Measurements from ENCODE around the gene SHB.

Gene SHB

GRCh38 chr9:37917313-37917731 lies 151.7 kb downstream of the SHB start:
- Histone ChIP-seq H3K79me2 (ENCODE audit: low read length) (no peaks in the 10 kb centered on the region), H3F3A (ENCODE audit: insufficient read depth, low read length) (no peaks in the 10 kb centered on the region), H3K9me3 (replicated peaks; ENCODE audit: insufficient read depth, low read length) (no peaks in the 10 kb centered on the region), H3K4me3 (ENCODE audit: low read length) (no peak overlapping the region), H3K9me2 (replicated peaks; ENCODE audit: insufficient read depth, low read length) (no peaks in the 10 kb centered on the region), H3K27me3 (replicated peaks; ENCODE audit: insufficient read depth, low read length) (no peaks in the 10 kb centered on the region), H3K4me2 (ENCODE audit: low read depth, low read length) (no peak overlapping the region), H2AFZ (ENCODE audit: low read length) (no peak overlapping the region), H3K9ac (ENCODE audit: low read length) (no peak overlapping the region), H3K4me1 (ENCODE audit: low read length) (peaks cover 5% of the 10 kb centered on the region; the same call in 1 of the 2 replicates), H4K20me1 (ENCODE audit: insufficient read depth, low read length) (no peaks in the 10 kb centered on the region), H3K27ac (ENCODE audit: low read length) (no peak overlapping the region), H3K36me3 (replicated peaks; ENCODE audit: insufficient read depth, low read length) (no peaks in the 10 kb centered on the region)
- TF ChIP-seq EZH2 (optimal IDR thresholded peaks at IDR 0.05; ENCODE audit: low read depth, low read length), result no peak
- TF ChIP-seq, protein P1, sequence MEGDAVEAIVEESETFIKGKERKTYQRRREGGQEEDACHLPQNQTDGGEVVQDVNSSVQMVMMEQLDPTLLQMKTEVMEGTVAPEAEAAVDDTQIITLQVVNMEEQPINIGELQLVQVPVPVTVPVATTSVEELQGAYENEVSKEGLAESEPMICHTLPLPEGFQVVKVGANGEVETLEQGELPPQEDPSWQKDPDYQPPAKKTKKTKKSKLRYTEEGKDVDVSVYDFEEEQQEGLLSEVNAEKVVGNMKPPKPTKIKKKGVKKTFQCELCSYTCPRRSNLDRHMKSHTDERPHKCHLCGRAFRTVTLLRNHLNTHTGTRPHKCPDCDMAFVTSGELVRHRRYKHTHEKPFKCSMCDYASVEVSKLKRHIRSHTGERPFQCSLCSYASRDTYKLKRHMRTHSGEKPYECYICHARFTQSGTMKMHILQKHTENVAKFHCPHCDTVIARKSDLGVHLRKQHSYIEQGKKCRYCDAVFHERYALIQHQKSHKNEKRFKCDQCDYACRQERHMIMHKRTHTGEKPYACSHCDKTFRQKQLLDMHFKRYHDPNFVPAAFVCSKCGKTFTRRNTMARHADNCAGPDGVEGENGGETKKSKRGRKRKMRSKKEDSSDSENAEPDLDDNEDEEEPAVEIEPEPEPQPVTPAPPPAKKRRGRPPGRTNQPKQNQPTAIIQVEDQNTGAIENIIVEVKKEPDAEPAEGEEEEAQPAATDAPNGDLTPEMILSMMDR (IDR thresholded peaks at IDR 0.05; ENCODE audit: low read length), result no peak
- TF ChIP-seq EZH2phosphoT487 (IDR thresholded peaks at IDR 0.05; ENCODE audit: low read length), result no peak
- DNase-seq, result no peak

DNA sequence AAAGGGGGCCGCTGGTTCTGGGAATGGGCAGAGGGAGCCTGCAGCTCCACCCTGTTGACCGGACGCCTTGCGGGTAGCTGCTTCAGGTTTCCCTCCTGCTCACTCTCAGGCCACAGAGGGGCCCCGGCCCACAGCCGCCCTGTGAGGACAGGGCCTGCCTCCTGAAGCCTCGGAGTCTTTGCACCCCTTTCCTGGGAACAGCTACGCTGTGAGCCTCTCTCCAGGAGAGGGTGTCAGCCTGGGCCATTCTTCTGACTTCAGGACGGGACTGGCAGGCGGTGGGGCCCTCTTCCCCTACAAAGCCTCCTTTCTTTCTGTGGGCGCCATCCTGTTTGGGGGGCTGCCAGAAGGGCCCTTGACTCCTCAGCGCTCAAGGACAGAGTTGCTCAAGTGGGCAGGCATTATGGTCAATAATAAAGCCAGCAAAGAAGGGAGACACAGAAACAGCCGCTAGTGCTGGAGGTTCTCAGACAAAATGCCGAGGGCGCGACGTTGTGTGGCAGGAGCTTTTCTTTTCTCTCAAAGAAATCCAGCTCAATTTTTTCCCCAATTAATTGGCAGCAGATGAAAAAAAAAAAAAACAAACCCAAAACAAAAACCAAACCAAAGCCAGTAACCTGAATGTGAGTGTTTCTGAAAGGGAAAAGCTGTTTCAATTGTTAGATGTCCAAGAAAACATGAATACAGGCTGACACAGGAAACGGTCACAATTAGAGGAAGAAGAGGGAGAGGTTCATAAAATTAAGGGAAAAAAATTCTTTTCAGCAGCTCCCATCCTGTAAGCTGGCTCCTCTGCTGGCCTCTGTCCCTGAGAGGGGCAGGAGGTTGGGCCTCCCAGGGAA lies 152.3 kb downstream of the SHB start:
- Histone ChIP-seq H3K4me2 (ENCODE audit: low read depth, low read length) (no peak overlapping the region), H2AFZ (ENCODE audit: low read length) (no peak overlapping the region), H3K4me3 (ENCODE audit: low read length) (no peak overlapping the region), H3F3A (ENCODE audit: insufficient read depth, low read length) (no peaks in the 10 kb centered on the region), H3K4me1 (ENCODE audit: low read length) (peaks cover 2% of the 10 kb centered on the region; the same call in 1 of the 2 replicates), H3K9ac (ENCODE audit: low read length) (no peak overlapping the region), H3K79me2 (ENCODE audit: low read length) (no peaks in the 10 kb centered on the region), H3K36me3 (replicated peaks; ENCODE audit: insufficient read depth, low read length) (no peaks in the 10 kb centered on the region), H3K27ac (ENCODE audit: low read length) (no peak overlapping the region), H4K20me1 (ENCODE audit: insufficient read depth, low read length) (no peaks in the 10 kb centered on the region), H3K9me3 (replicated peaks; ENCODE audit: insufficient read depth, low read length) (no peaks in the 10 kb centered on the region), H3K27me3 (replicated peaks; ENCODE audit: insufficient read depth, low read length) (no peaks in the 10 kb centered on the region), H3K9me2 (replicated peaks; ENCODE audit: insufficient read depth, low read length) (no peaks in the 10 kb centered on the region)
- TF ChIP-seq, protein P1 (IDR thresholded peaks at IDR 0.05; ENCODE audit: low read length), result no peak
- no peak for TF ChIP-seq EZH2 (optimal IDR thresholded peaks at IDR 0.05; ENCODE audit: low read depth, low read length)
- TF ChIP-seq EZH2phosphoT487 (IDR thresholded peaks at IDR 0.05; ENCODE audit: low read length), result no peak
- DNase-seq, result no peak

DNA sequence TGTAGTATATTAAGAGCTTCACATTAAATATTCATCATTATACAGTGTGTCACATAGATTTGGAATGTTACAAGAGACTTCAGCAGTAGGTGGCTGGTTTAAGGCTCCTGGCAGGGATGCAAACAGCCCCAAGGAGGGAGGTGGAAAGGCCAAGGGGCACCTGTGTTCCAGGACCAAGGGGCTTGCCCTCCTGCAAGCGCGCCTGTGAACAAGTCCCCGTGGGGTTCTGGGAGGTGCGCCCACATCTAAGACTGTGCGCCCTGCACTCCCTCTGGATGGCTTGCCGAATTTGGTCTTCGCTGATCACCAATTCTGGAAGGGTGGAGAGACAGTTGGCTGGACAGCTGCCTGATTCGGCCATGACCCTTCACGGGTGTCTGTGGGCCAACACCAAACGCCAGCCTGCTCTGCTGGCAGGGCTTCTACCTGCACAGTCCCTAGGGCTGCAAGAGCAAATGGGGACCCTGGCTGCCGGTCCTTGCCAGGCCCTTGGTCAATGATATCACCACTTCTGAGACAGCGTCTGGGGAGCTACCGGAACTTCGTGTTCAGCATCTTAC lies 153.0 kb downstream of the SHB start:
- Histone ChIP-seq H3F3A (ENCODE audit: insufficient read depth, low read length) (no peaks in the 10 kb centered on the region), H3K27me3 (replicated peaks; ENCODE audit: insufficient read depth, low read length) (no peaks in the 10 kb centered on the region), H3K9me3 (replicated peaks; ENCODE audit: insufficient read depth, low read length) (no peaks in the 10 kb centered on the region), H3K4me3 (ENCODE audit: low read length) (no peak overlapping the region), H3K9ac (ENCODE audit: low read length) (no peak overlapping the region), H2AFZ (ENCODE audit: low read length) (no peak overlapping the region), H3K36me3 (replicated peaks; ENCODE audit: insufficient read depth, low read length) (no peaks in the 10 kb centered on the region), H3K27ac (ENCODE audit: low read length) (no peak overlapping the region), H3K9me2 (replicated peaks; ENCODE audit: insufficient read depth, low read length) (no peaks in the 10 kb centered on the region), H4K20me1 (ENCODE audit: insufficient read depth, low read length) (no peaks in the 10 kb centered on the region), H3K4me2 (ENCODE audit: low read depth, low read length) (no peak overlapping the region), H3K79me2 (ENCODE audit: low read length) (no peaks in the 10 kb centered on the region), H3K4me1 (ENCODE audit: low read length) (no peaks in the 10 kb centered on the region)
- TF ChIP-seq EZH2phosphoT487 (IDR thresholded peaks at IDR 0.05; ENCODE audit: low read length), result no peak
- TF ChIP-seq, protein P1 (IDR thresholded peaks at IDR 0.05; ENCODE audit: low read length), result no peak
- no peak for DNase-seq
